A172 (cell line): ENCODE measurements around the gene CLIP1. TPM values are rescaled to one million over a fixed set of nuclear protein-coding genes. Genes with fewer than 3 reads are reported as not detected.
"Not testable (repeated sequence)": the region's sequence is repeated elsewhere in the genome, so short reads cannot be mapped to it uniquely, and the experiment has no call there.

Experiments used
- DNase-seq: peaks from one replicate; pipeline ENCODE4 v3.0.0-alpha.2; 2015; ENCODE audit warnings: low spot score
- total RNA-seq: library from RNA; depleted of rRNA; stranded (reverse); fragments of >200 nt; shearing (Covaris generic); gene quantifications from 2 replicates; pipeline ENCODE4 v1.2.3, GENCODE V29; 2014

CLIP1 gene
- total RNA-seq, 1 experiment from 2014 or later = 52.0 TPM

GRCh38 chr12:122395319-122395718, 27.1 kb downstream of the CLIP1 start:
- DNase-seq = peak; percentile 83

- no peak for DNase-seq
Observed at GRCh38 chr12:122394626-122395194, 27.8 kb downstream of the CLIP1 start.

- no peak for DNase-seq
Observed at GRCh38 chr12:122393817-122394216, 28.7 kb downstream of the CLIP1 start.

GRCh38 chr12:122392411-122392810, 30.1 kb downstream of the CLIP1 start:
- DNase-seq = no peak

- DNase-seq = no peak
Observed at GRCh38 chr12:122389677-122390076, 32.8 kb downstream of the CLIP1 start.

- no peak for DNase-seq
Observed at GRCh38 chr12:122387887-122388286, 34.6 kb downstream of the CLIP1 start.

- DNase-seq = no peak
Observed at GRCh38 chr12:122385171-122386016, 37.1 kb downstream of the CLIP1 start.

GRCh38 chr12:122382919-122383350, 39.5 kb downstream of the CLIP1 start:
- DNase-seq = no peak

GRCh38 chr12:122381021-122381420, 41.4 kb downstream of the CLIP1 start:
- no peak for DNase-seq

- DNase-seq = not testable (repeated sequence)
Observed at GRCh38 chr12:122376751-122377150, 45.7 kb downstream of the CLIP1 start.

- DNase-seq = no peak
Observed at GRCh38 chr12:122374707-122375106, 47.8 kb downstream of the CLIP1 start.

GRCh38 chr12:122371475-122372045, 50.9 kb downstream of the CLIP1 start:
- DNase-seq = no peak

- peak; percentile 86 for DNase-seq
Observed at GRCh38 chr12:122368361-122369073, 54.0 kb downstream of the CLIP1 start.

GRCh38 chr12:122367632-122368031, 54.8 kb downstream of the CLIP1 start:
- DNase-seq = not testable (repeated sequence)

- peak; percentile 88 for DNase-seq
Observed at GRCh38 chr12:122366685-122367475, 55.6 kb downstream of the CLIP1 start.

GRCh38 chr12:122365226-122365625, 57.2 kb downstream of the CLIP1 start:
- not testable (repeated sequence) for DNase-seq

- DNase-seq = no peak
Observed at GRCh38 chr12:122363782-122364181, 58.7 kb downstream of the CLIP1 start.

GRCh38 chr12:122362755-122363154, 59.7 kb downstream of the CLIP1 start:
- DNase-seq = no peak

- DNase-seq = not testable (repeated sequence)
Observed at GRCh38 chr12:122358403-122358802, 64.1 kb downstream of the CLIP1 start.

GRCh38 chr12:122357536-122357935, 64.9 kb downstream of the CLIP1 start:
- not testable (repeated sequence) for DNase-seq

- not testable (repeated sequence) for DNase-seq
Observed at GRCh38 chr12:122356991-122357390, 65.5 kb downstream of the CLIP1 start.
